SK-N-SH treated with all-trans-retinoic acid at 6 μM for 48 hours (cell line): Measurements from ENCODE around the gene STK39.

Experiments
- TF ChIP-seq, protein P1 (sequence below): fragments of 250-450 bp; sonication (Bioruptor Pico); IDR thresholded peaks from 2 replicates; pipeline ENCODE4 v1.8.0; 2020; ENCODE audit warnings: mild to moderate bottlenecking, moderate library complexity, borderline replicate concordance
- TF ChIP-seq, protein P2 (sequence below): fragments of 250-450 bp; sonication (Bioruptor Pico); IDR thresholded peaks from 2 replicates; pipeline ENCODE4 v1.8.0; 2021; ENCODE audit warnings: low read depth, mild to moderate bottlenecking, moderate library complexity, borderline replicate concordance

DNA sequence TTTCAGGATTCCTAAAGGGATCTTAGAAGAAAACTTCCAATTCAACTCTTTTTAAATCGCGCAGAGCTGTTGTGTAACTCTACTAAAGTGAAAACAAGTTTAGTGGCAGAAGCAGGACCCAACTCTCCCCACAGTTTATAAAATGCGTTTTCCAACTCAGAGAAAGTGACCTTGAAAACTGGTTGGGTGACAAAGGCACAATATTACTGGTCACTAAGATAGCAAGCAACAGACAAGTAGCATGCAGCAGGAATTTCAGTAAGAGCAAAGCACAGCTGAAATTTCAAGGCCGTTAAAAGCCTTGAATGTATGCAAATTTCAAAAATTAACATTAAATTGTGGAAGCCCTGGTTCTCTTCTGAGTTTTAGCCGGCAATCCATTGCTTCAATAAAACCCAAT, 66.9 kb downstream of the STK39 start:
- TF ChIP-seq, protein P1, sequence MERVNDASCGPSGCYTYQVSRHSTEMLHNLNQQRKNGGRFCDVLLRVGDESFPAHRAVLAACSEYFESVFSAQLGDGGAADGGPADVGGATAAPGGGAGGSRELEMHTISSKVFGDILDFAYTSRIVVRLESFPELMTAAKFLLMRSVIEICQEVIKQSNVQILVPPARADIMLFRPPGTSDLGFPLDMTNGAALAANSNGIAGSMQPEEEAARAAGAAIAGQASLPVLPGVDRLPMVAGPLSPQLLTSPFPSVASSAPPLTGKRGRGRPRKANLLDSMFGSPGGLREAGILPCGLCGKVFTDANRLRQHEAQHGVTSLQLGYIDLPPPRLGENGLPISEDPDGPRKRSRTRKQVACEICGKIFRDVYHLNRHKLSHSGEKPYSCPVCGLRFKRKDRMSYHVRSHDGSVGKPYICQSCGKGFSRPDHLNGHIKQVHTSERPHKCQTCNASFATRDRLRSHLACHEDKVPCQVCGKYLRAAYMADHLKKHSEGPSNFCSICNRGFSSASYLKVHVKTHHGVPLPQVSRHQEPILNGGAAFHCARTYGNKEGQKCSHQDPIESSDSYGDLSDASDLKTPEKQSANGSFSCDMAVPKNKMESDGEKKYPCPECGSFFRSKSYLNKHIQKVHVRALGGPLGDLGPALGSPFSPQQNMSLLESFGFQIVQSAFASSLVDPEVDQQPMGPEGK (CRISPR knock-in tag) = no peak
- TF ChIP-seq, protein P2, sequence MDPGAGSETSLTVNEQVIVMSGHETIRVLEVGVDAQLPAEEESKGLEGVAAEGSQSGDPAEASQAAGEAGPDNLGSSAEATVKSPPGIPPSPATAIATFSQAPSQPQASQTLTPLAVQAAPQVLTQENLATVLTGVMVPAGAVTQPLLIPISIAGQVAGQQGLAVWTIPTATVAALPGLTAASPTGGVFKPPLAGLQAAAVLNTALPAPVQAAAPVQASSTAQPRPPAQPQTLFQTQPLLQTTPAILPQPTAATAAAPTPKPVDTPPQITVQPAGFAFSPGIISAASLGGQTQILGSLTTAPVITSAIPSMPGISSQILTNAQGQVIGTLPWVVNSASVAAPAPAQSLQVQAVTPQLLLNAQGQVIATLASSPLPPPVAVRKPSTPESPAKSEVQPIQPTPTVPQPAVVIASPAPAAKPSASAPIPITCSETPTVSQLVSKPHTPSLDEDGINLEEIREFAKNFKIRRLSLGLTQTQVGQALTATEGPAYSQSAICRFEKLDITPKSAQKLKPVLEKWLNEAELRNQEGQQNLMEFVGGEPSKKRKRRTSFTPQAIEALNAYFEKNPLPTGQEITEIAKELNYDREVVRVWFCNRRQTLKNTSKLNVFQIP (CRISPR knock-in tag) = no peak
